Measurements from ENCODE around the gene CAMSAP1.

The CAMSAP1 gene

DNA sequence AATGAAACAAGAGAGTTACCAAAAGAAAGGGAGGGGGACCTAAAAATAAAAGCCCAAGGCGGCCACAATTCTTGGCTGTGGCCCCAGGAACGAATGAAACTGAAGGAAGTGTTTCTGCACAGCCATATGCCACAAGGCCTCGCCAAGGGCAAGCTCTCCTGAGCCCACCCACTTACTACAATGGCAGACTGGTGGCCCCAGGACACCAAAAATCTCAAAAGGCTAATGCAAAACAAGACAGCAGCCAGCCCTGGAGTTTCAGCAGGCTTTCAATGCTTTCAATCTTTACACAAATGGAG lies 4.0 kb downstream of the CAMSAP1 start:
- H3F3A ChIP-seq (ENCODE audit: insufficient read depth, low read length) = no peaks in the 10 kb centered on the region; the same call in 1 of the 2 replicates
- H3K36me3 ChIP-seq (ENCODE audit: insufficient read depth, low read length) = peaks cover 15% of the 10 kb centered on the region; the same call in 1 of the 2 replicates
- no peak overlapping the region for H3K9ac ChIP-seq (ENCODE audit: low read length)
- H3K9me3 ChIP-seq (ENCODE audit: low read length) = 0 out of 2 replicates have a peak, but pooled peaks cover 2% of the 10 kb centered on the region
- H3K27ac ChIP-seq (ENCODE audit: low read depth, low read length, poor library complexity, severe bottlenecking) = no peak overlapping the region
- H3K4me2 ChIP-seq (ENCODE audit: low read length) = no peak overlapping the region
- peaks cover 24% of the 10 kb centered on the region for H3K4me1 ChIP-seq (ENCODE audit: insufficient read depth, low read length, severe bottlenecking)
- H3K9me2 ChIP-seq (ENCODE audit: low read depth, low read length) = no peaks in the 10 kb centered on the region
- no peaks in the 10 kb centered on the region for H3K27me3 ChIP-seq (ENCODE audit: insufficient read depth, low read length)
- no peaks in the 10 kb centered on the region for H4K20me1 ChIP-seq (ENCODE audit: insufficient read depth, low read length)
- no peak overlapping the region for H2AFZ ChIP-seq (ENCODE audit: low read length)
- TF ChIP-seq, protein P1, sequence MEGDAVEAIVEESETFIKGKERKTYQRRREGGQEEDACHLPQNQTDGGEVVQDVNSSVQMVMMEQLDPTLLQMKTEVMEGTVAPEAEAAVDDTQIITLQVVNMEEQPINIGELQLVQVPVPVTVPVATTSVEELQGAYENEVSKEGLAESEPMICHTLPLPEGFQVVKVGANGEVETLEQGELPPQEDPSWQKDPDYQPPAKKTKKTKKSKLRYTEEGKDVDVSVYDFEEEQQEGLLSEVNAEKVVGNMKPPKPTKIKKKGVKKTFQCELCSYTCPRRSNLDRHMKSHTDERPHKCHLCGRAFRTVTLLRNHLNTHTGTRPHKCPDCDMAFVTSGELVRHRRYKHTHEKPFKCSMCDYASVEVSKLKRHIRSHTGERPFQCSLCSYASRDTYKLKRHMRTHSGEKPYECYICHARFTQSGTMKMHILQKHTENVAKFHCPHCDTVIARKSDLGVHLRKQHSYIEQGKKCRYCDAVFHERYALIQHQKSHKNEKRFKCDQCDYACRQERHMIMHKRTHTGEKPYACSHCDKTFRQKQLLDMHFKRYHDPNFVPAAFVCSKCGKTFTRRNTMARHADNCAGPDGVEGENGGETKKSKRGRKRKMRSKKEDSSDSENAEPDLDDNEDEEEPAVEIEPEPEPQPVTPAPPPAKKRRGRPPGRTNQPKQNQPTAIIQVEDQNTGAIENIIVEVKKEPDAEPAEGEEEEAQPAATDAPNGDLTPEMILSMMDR (IDR thresholded peaks at IDR 0.05; ENCODE audit: low read length) = no peak
- no peak for TF ChIP-seq EZH2 (IDR thresholded peaks at IDR 0.05; ENCODE audit: borderline replicate concordance, low read length)
- H3K4me3 ChIP-seq (ENCODE audit: low read depth, low read length, poor library complexity, severe bottlenecking) = no peak overlapping the region
- 0 out of 2 replicates have a peak, but pooled peaks cover 2% of the 10 kb centered on the region for H3K79me2 ChIP-seq (ENCODE audit: insufficient read depth, low read length)

DNA sequence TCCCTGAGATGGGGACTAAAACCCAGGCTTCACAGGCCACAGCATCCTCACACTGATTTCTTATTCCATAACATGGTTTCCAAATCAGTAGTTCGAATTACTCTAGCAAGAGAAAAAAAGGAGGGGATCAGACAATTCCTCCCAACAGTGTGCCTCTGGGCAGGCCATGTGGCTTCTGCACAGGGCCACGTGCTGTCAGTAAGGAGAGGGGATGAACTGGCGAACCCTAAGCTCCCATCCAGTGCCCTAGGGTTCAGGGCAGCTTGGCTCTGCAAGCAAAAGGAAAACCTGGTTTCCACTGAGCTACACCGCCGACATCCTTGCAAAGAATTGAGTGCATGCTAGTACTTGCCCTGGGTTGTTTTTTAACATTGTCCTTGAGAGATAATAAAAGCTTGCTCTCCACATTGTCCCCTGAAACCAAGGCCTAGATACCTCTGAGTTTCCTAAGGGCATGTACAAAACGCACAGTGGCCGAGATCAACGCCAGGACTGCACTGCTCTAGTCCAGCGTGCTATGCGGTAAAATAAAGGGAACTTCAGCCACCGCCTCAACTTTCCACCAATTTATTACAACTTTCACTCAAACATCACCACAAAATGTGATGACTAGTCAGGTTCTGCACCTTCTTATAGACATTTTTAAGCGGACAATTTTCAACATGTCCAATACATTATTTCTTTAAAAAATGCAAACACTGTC lies 4.5 kb downstream of the CAMSAP1 start:
- H3K9ac ChIP-seq (ENCODE audit: low read length) = no peak overlapping the region
- TF ChIP-seq, protein P1 (IDR thresholded peaks at IDR 0.05; ENCODE audit: low read length) = no peak
- TF ChIP-seq EZH2 (IDR thresholded peaks at IDR 0.05; ENCODE audit: borderline replicate concordance, low read length) = no peak
- no peaks in the 10 kb centered on the region for H3K27me3 ChIP-seq (ENCODE audit: insufficient read depth, low read length)
- H3K9me2 ChIP-seq (ENCODE audit: low read depth, low read length) = no peaks in the 10 kb centered on the region
- H3K4me1 ChIP-seq (ENCODE audit: insufficient read depth, low read length, severe bottlenecking) = peaks cover 19% of the 10 kb centered on the region
- H3K4me3 ChIP-seq (ENCODE audit: low read depth, low read length, poor library complexity, severe bottlenecking) = no peak overlapping the region
- no peaks in the 10 kb centered on the region for H4K20me1 ChIP-seq (ENCODE audit: insufficient read depth, low read length)
- peaks cover 15% of the 10 kb centered on the region; the same call in 1 of the 2 replicates for H3K36me3 ChIP-seq (ENCODE audit: insufficient read depth, low read length)
- H3K4me2 ChIP-seq (ENCODE audit: low read length) = no peak overlapping the region
- no peak overlapping the region for H3K27ac ChIP-seq (ENCODE audit: low read depth, low read length, poor library complexity, severe bottlenecking)
- 0 out of 2 replicates have a peak, but pooled peaks cover 2% of the 10 kb centered on the region for H3K9me3 ChIP-seq (ENCODE audit: low read length)
- 0 out of 2 replicates have a peak, but pooled peaks cover 2% of the 10 kb centered on the region for H3K79me2 ChIP-seq (ENCODE audit: insufficient read depth, low read length)
- no peaks in the 10 kb centered on the region; the same call in 1 of the 2 replicates for H3F3A ChIP-seq (ENCODE audit: insufficient read depth, low read length)
- no peak overlapping the region for H2AFZ ChIP-seq (ENCODE audit: low read length)

- H3K9me2 ChIP-seq (ENCODE audit: low read depth, low read length) = no peaks in the 10 kb centered on the region
- no peak overlapping the region for H3K27ac ChIP-seq (ENCODE audit: low read depth, low read length, poor library complexity, severe bottlenecking)
- no peak overlapping the region for H3K4me2 ChIP-seq (ENCODE audit: low read length)
- no peaks in the 10 kb centered on the region; the same call in 1 of the 2 replicates for H3F3A ChIP-seq (ENCODE audit: insufficient read depth, low read length)
- H3K27me3 ChIP-seq (ENCODE audit: insufficient read depth, low read length) = no peaks in the 10 kb centered on the region
- 0 out of 2 replicates have a peak, but pooled peaks cover 2% of the 10 kb centered on the region for H3K79me2 ChIP-seq (ENCODE audit: insufficient read depth, low read length)
- TF ChIP-seq EZH2 (IDR thresholded peaks at IDR 0.05; ENCODE audit: borderline replicate concordance, low read length) = no peak
- TF ChIP-seq, protein P1 (IDR thresholded peaks at IDR 0.05; ENCODE audit: low read length) = no peak
- no peak overlapping the region for H2AFZ ChIP-seq (ENCODE audit: low read length)
- H3K9ac ChIP-seq (ENCODE audit: low read length) = no peak overlapping the region
- no peak overlapping the region for H3K4me3 ChIP-seq (ENCODE audit: low read depth, low read length, poor library complexity, severe bottlenecking)
- H4K20me1 ChIP-seq (ENCODE audit: insufficient read depth, low read length) = no peaks in the 10 kb centered on the region
- peaks cover 18% of the 10 kb centered on the region for H3K4me1 ChIP-seq (ENCODE audit: insufficient read depth, low read length, severe bottlenecking)
- H3K9me3 ChIP-seq (ENCODE audit: low read length) = 0 out of 2 replicates have a peak, but pooled peaks cover 2% of the 10 kb centered on the region
- H3K36me3 ChIP-seq (ENCODE audit: insufficient read depth, low read length) = peaks cover 15% of the 10 kb centered on the region; the same call in 1 of the 2 replicates
These were observed 5.5 kb downstream of the CAMSAP1 start for GRCh38 chr9:135901826-135902225.
